HUDEP-2 (cell line): ENCODE results near the gene ASS1.

Experiments
- DNase-seq, 76 experiments: peaks; one replicate each; lab custom pipeline; 2025; ENCODE audit not compliant: unreplicated experiment in 76 of 76; lab: John Stamatoyannopoulos, UW

ASS1 gene

DNA sequence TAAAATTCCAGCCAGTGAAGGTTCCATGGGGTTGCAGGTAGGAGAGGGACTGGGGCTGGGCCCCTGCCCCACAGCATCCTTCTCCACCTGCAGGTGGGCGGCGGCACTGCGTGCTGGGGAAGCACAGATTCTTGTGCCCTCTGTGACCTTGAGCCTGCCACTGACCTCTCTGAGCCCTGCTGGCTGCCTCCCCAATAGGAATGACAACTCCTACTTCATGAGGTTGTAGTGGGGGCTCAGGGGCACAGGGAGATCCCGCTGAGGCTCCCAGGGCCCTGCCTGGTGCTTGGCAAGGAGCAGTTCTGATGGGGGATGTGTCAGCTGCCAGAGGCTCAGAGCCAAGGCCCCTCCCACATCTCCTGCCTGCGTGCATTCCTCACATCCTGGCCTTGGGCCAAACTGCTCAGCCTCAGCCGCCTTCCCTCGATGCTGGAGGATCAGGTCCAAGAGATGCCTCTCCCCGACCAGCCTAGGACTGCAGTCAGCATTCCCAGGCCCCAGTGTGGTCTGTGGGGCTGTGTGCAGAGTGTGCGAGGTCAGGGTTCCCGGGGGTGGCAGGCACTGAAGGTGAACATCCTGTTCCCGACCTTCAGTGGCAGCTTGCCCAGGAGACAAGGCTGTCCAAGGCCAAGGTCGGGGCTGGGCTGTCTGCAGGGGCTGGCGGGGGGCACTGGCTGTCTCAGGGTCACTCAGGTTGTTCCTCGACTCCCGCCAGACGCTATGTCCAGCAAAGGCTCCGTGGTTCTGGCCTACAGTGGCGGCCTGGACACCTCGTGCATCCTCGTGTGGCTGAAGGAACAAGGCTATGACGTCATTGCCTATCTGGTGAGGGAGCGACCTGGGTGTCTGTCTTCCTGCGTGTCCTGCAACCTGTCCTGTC, 7.0 kb downstream of the ASS1 start:
- DNase-seq = peak in 70 of 76 experiments; percentile 12 to 80 (median 52)

DNA sequence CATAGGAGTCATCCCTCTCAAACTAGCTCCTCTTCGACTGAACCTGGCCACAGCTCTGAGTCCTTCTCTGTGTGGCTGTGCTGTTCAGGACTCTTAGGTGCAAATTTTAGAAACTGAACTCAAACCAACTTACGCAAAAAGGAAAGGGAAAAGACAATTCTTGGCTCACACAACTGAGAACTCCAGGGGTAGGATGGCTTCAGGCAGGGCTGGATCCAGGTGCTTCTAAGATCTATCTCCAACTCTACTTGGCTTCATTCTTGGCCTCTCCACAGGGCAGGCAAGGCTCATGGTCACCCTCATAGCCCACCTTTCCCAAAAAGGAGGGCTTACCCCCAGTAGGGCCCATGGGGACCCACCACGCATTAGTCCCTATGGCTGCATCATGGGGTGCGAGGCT, 8.1 kb downstream of the ASS1 start:
- DNase-seq = no peak

DNA sequence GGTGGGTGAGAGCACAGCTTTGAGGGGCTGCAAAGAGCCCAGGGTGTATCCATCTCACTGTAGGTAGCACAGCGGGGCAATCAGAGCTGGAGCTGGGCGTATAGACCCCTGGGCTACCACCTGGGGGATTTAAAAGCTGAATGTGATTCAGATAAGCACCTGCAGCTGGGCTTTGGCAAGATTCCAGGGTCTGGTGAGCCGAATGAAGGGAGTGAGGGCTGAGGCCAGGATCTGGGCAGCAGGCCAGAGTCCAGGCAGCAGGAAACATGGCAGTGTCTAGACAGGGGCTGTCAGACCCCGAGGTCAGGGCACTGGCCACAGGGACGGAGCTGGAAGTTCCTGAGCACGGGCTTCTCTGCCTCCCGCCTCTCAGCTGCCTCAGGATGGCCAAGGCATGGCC, 8.7 kb downstream of the ASS1 start:
- peak in 3 of 76 experiments; percentile 11 to 18 (median 14) for DNase-seq

DNA sequence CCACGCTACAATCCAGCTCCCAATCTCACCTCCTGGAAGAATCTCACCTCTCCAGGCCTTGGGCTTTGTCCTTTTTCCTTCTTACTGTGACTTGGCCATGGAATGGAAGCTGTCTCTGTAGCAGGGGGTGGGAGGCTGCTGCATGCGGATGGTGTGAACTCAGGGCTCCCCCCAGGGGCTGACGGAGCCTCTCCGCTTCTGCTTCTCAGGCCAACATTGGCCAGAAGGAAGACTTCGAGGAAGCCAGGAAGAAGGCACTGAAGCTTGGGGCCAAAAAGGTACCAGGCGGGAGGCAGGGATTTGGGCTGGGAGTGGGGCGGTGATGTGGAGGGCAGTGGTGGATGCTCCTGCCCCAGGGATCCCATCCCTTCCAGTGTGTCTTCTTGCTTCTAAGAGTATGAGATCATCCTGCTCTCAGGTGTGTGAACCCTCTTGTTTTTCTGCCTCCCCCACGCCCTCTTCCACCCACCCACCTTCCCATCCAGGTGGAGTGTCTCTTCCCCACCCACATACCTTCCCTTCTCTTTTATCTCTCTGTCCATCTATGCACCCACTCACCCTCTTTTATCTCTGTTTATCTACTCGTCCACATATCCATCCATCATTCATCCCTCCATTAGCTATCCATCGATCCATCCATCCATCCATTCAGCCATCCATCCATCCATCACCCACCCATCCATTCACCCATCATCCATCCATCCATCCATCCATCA, 9.5 kb downstream of the ASS1 start:
- DNase-seq = no peak

DNA sequence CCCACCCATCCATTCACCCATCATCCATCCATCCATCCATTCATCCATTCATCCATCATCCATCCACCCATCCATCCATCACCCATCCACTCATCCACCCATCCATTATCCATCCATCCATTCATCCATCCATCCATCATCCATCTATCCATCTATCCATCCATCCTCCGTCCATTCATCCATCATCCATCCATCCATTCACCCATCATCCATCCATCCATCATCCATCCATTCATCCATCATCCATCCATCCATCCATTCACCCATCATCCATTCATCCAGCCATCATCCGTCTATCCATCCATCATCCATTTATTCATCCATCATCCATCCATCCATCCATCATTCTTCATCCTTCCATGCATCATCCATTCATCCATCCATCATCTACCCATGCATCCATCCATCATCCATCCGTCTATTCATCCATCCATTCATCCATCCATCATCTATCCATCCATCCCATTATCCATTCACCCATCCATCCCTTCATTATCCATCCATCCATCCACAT, 10.1 kb downstream of the ASS1 start:
- no peak for DNase-seq

DNA sequence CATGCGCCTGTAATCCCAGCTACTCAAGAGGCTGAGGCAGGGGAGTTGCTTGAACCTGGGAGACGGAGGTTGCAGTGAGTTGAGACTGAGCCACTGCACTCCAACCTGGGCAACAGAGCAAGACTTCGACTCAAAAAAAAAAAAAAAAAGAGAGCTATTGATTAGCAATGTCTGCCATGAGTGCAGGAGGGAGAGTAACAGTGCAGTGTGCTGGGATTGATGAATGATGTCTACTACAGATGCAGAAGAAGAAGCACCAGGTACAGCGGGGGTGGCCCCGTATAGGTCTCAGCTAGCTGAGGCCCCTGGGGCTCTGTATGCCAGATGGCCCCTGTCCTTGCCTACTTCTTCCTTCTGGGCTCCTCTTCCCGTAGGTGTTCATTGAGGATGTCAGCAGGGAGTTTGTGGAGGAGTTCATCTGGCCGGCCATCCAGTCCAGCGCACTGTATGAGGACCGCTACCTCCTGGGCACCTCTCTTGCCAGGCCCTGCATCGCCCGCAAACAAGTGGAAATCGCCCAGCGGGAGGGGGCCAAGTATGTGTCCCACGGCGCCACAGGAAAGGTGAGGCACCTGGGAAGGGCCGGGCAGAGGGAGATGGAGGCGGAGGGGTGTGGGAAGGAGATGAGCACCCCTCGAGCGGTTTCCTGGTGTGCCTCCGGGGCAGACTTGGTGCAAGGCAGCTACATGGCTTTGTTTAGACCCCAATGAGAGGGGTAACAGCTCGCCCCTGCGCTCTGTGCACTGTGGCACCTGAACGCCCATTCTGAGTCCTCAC, 13.5 kb downstream of the ASS1 start:
- DNase-seq = no peak

DNA sequence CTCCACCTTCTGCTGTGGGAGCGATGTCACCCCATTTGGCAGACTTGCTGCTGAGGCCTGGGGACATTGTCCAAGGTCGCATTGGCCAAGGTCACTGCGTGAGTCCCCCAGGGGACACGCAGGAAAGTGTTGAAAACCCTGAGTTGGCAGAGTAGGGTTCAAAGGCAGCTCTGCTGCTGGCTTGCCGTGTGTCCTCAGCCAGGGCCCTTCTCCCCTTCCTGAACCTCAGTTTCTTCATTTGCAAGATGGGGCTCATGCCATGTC, 14.0 kb downstream of the ASS1 start:
- DNase-seq = no peak

DNA sequence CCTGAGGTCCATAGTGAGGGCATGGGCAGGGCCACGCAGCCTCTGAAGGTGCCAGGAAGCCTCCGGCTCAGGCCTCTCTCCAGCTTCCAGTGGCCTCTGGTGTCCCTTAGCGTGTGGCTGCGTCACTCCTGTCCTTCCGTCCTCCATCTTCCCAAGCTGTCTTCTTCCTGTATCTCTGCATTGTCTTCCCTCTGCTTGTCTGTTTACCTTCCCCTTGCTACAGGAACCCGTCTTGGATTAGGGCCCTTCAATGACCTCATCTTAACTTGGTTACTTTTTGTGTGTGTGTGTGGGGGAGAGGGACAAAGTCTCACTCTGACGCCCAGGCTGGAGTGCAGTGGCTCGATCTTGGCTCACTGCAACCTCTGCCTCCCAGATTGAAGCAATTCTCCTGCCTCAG, 14.4 kb downstream of the ASS1 start:
- DNase-seq = no peak

DNA sequence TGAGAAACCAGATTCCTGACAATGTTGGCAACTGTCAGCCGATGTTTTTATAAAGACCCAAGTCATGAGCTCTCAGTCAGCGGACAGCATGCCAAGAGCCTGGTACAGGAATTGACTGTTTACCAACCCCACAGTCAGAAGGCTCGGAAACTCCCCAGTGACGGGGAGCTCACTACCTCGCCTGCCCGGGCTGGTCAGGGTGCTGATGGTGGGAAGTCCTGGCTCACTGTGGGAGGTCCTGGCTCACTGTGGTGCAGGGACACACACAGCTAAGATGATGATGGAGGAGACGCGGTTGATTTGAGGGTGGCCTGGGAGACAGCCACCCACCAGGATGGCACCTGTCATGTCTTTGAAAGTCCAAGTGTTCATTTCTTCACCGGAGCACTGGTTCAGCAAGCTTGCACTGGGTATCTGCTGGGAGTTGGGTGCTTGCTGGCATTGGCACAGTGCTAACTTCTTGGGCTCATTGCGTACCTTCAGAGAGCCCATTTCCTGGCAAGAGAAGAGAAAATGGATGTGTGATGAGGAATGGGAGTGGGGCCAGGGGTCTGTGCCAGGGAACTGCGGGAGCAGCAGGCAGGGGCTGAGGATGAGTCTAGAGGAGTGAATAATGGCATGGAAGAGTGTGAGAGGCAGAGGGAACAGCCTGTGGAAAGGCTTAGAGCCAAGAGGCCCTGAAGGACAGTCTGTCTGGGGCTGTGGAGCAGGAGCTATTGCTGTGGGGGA, 15.3 kb downstream of the ASS1 start:
- DNase-seq = no peak

DNA sequence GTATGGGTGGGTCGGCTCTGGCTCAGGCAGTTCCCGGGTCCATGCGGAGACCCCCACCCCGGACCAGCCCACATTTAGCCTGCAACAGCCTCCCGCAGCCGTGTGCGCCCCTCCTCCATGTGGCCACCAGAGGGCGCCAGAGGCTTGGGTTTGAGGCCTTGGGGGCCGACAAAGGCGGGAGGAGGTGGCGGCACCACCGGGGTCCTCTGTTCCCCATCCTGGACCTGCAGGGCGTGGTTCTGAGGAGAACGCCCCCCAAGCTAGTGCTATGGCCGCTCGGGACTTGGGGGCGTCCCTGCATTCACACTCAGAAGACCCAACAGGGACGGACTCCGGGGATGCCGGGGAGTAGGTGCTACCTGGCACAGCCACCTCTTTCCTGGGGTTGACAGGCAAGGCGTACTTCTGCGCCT, 16.5 kb downstream of the ASS1 start:
- DNase-seq = peak in 43 of 76 experiments; percentile 5 to 65 (median 40)

DNA sequence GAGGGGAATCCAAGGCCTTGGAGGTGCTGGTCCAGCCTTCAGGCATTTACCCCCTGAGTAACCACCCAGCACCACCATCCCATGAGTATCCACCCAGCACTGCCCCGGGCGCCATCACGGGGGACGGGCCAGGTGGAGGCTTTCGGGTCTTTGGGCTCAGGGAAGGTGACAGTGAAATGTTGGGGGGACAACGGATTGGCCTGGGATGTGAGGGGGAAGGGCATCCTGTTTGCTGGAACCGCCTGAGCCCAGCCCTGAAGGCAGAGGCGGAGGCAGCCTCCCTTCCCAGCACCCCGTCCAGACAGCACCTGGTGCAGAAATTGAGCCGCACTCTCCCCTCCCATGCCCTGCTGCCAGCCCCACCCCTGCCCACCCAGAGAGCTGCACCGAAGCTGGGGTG, 17.0 kb downstream of the ASS1 start:
- no peak for DNase-seq

DNA sequence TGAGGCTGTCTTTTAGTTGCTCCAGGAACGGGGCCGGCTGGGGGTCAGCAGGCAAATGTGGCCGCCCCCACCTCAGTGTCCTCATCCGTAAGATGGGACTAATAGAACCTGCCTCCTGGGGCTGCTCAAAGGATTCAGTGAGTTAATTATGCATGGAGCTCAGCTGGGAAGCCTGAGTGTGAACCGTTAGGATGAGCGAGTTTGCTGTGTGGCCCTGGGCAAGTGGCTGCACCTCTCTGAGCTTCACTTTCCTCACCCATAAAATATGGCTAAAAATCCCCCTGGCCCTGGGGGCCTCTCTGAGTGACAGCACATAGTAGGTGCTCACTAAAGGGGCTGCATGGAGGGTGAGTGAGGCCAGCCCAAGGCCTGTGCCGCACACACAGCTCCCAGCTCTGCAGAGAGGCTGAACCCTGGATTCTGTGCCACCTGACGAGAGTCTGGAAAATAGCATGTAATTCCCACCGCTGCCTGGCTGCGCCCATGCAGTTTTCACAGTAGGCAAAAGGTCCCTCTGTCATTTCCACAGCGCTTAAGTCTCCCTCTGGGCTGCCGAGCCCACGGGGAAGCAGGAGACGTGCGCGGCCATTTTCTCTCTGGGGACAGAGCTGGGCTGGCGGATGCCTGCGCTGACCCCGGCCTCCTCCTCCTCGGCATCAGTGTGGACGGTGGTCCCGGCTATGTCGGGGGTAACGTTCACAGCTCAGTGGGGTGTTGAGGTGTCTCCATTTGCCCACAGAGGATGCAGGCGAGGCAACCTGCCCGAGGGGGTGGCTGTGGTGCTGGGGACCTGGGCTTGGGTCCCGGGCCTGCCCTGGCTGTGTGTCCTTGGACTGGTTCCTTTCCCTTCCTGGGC, 18.2 kb downstream of the ASS1 start:
- no peak for DNase-seq

DNA sequence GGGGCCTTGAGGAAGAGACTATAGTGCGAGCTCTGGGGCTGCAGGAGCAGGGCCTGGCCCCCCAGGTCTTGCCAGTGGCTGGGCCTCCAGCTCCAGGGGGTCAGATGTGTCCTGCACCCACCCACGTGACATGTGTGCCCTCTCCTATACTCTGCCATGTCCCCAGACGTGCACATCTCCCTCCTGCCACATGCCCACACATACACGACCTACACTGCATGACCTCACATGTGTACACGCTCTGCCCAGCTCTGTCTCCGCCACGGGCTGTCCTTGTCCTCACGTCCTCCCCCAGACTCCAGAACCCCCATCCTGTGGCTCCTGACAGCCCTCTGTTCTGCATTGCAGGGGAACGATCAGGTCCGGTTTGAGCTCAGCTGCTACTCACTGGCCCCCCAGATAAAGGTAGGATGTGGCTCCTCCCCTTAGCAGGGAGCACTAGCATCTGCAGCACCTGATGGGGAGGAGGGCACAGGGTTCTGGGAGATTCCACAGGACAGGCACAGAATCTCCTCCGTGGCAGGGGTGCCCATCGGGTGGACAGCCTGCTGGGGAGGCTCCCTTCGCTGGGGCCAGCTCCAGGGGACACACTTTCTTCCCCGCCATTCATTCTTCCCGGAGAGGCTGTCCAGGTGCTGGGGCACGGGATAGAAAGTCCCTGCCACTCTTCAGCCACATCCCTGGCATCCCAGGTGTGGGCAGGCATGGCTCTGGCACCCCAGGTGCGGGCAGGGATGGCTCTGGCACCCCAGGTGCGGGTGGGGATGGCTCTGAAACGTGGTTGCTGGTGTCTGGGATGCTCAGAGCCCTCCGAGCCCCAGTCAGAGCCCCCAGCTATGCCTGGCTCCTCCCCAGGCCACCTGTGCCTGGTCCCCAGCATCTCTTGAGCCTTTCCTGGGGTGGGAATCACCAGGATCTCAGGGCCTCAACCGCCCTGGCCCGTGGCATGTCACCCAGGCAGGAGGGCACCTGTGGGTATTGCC, 19.3 kb downstream of the ASS1 start:
- no peak for DNase-seq

DNA sequence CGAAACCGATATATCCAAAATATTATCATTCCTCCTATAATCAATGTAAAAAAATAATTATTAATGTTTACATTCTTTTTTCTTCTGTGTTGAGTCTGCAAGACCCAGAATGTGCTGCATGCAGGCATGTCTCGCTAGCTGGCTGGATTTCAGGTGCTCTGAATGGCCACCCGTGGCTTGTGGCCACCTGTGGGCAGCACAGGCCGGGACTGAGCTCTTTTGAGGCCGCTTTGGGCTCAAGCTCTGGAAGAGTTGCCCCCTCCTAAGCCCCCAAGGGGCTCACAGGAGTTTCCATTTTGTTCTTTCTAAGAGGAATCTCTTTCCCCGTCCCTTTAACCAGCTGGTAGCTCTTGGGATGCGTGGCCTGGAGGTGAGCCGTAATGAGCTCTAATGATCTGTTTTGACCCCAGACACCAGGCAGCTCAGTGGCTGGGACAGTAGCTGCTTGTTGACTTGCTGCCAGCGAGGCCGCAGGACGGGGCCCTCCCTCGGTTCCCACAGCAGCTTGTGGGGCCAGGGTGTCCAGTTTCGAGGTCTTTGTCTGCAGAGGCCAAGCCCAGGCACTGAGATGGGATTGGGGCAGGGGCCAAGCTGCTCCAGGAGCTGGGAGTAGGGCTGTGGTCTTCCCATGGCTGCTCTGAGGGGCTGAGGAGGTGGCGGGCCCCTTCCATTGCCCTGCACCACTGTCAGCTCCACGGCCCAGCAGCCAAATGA, 20.8 kb downstream of the ASS1 start:
- no peak for DNase-seq

DNA sequence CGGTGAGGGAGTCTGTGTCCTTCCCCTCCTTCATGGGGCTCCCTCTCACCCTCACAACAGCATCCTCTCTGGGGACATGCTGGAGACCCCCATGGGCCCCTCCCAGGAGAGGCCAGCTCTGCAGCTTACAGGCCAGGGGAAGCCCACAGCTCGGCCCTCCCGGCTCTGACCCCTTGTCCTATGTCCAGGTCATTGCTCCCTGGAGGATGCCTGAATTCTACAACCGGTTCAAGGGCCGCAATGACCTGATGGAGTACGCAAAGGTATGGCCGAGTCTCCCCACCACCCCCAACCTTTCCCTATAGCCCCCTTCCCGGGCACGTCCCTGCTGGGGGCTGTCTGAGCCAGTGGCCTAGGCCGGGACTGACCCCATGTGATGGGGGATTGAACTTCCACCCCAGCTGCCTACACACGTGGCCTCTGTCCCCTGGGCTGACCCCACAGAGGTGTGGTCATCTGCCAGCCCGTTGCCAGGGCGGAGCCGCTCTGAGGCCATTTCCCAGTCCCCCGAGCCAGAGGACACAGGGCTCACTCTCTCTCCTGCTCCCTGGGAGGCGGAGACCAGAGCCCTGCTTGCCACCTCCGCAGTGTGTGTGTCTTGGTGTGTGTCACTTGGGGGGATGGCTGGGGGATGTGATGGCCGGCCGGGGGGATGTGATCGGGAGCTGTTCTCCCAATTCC, 21.9 kb downstream of the ASS1 start:
- DNase-seq = no peak

DNA sequence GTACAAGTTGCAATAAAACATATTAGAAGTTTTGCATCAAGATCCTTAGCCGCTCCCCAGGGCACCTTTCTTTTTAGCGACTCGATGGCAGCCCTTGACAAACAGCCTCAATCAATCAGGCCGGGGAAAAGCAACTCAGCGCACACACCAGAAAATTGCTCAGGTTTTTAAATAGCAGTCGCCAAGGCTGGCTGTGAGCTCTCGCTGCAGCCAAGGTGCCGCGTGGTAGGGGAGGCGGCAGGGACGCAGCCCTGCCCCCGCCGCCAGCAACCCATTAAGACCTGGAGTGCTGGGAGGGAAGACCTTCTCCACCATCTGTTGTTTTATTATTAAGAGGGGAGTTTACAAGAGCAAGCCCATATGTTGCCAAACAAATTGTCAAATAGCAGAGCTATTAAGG, 22.6 kb downstream of the ASS1 start:
- DNase-seq = no peak

DNA sequence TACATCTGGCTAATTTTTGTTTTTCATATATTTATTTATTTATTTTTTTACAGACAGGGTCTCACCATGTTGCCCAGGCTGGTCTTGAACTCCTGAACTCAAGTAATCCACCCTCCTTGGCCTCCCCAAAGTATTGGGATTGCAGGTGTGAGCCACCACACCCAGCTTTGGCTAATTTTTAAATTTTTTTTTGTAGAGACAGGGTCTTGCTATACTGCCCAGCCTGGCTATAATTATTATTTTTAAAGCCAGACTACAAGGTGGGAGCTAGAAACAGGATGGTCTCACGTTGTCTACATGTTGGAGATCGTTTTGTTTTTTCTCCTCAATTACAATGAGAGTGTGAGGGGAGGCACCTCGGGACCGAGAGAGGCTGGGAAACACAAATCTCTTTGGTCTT, 23.8 kb downstream of the ASS1 start:
- DNase-seq = no peak
